Measurements from ENCODE around the gene USH1G.

The USH1G gene

GRCh38 chr17:74875977-74876593, 47.0 kb downstream of the USH1G start:
- DNase-seq (ENCODE audit: low spot score): no peak
- no peak for TF ChIP-seq CTCF (IDR thresholded peaks at IDR 0.05; ENCODE audit: extremely low read depth, missing control alignments)

GRCh38 chr17:74875155-74875976, 47.7 kb downstream of the USH1G start:
- no peak for DNase-seq (ENCODE audit: low spot score)
- TF ChIP-seq CTCF (IDR thresholded peaks at IDR 0.05; ENCODE audit: extremely low read depth, missing control alignments): no peak

GRCh38 chr17:74874615-74875037, 48.4 kb downstream of the USH1G start:
- TF ChIP-seq CTCF (IDR thresholded peaks at IDR 0.05; ENCODE audit: extremely low read depth, missing control alignments): no peak
- no peak for DNase-seq (ENCODE audit: low spot score)

GRCh38 chr17:74873874-74874614, 49.0 kb downstream of the USH1G start:
- no peak for DNase-seq (ENCODE audit: low spot score)
- TF ChIP-seq CTCF (IDR thresholded peaks at IDR 0.05; ENCODE audit: extremely low read depth, missing control alignments): no peak

GRCh38 chr17:74873037-74873873, 49.8 kb downstream of the USH1G start:
- DNase-seq (ENCODE audit: low spot score): peak; percentile 100
- TF ChIP-seq CTCF (IDR thresholded peaks at IDR 0.05; ENCODE audit: extremely low read depth, missing control alignments): no peak

- DNase-seq (ENCODE audit: low spot score): no peak
- no peak for TF ChIP-seq CTCF (IDR thresholded peaks at IDR 0.05; ENCODE audit: extremely low read depth, missing control alignments)
These were observed 50.6 kb downstream of the USH1G start, which contains the start of gene FDXR for GRCh38 chr17:74872313-74873036. Gene FDXR, minus strand, starts transcription at chr17:74872994. Its CDS starts 50 bp downstream, at chr17:74872944.
